ENCODE measurements around the gene EXD3. TPM values are rescaled to one million over a fixed set of nuclear protein-coding genes. Genes with fewer than 3 reads are reported as not detected.
"Not testable (repeated sequence)": the region's sequence is repeated elsewhere in the genome, so short reads cannot be mapped to it uniquely, and the experiment has no call there.

Gene EXD3
- total and polyA plus RNA-seq, 5 donors, result 7.9 to 14.6 (median 12.6) TPM

GRCh38 chr9:137264067-137264466 lies 158.9 kb downstream of the EXD3 start:
- no peak overlapping the region for H3K27ac ChIP-seq (ENCODE audit: low read length)
- no peak for ATAC-seq
- DNase-seq, result no peak
- no peak overlapping the region for H3K4me3 ChIP-seq (ENCODE audit: low read length)
- no peaks in the 10 kb centered on the region for H3K27me3 ChIP-seq (ENCODE audit: control insufficient read depth, insufficient read depth)
- H3K4me1 ChIP-seq (ENCODE audit: control insufficient read depth, insufficient read depth, low read length), result peaks cover 4% of the 10 kb centered on the region
- H3K9me3 ChIP-seq (ENCODE audit: control insufficient read depth, low read length), result no peaks in the 10 kb centered on the region
- WGBS, result 94% methylated on average over 22 of the region's 22 CpGs
- intact Hi-C loops (cut with DNase I), result no loop called here

DNA sequence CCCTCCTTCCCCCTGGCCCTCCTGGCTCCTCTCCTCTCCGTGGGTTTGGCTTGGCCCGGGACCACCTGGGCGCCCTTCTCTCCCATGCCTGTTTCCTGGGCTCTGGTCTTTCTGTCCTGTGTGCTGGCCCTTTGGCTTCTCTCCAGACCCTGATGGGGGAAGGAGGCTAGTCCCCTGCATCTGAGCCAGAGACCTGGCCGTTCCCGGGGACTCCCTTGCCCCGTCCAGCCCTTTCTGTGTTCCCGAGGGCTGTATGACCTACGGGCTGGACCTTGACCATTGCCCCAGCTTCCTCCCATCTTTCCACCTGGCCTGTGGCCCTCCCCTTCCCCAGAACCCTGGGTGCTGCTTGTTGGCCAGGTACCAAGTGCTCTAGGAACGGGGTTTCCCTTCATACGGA lies 159.5 kb downstream of the EXD3 start:
- WGBS, result 86% methylated on average over 10 of the region's 10 CpGs
- DNase-seq (peak in 1 of 3 donors; percentile 16), ATAC-seq (no peak)
- intact Hi-C loops (cut with DNase I), result no loop called here
- Histone ChIP-seq H3K4me1 (ENCODE audit: control insufficient read depth, insufficient read depth, low read length) (no peaks in the 10 kb centered on the region), H3K27ac (ENCODE audit: low read length) (no peak overlapping the region), H3K9me3 (ENCODE audit: control insufficient read depth, low read length) (no peaks in the 10 kb centered on the region), H3K27me3 (ENCODE audit: control insufficient read depth, insufficient read depth) (no peaks in the 10 kb centered on the region), H3K4me3 (ENCODE audit: low read length) (no peak overlapping the region)

GRCh38 chr9:137262909-137263285 lies 160.1 kb downstream of the EXD3 start:
- ATAC-seq (peak in 1 of 2 donors; percentile 14), DNase-seq (peak in 2 of 3 donors; percentile 16 to 64)
- Histone ChIP-seq H3K4me1 (ENCODE audit: control insufficient read depth, insufficient read depth, low read length) (no peaks in the 10 kb centered on the region), H3K9me3 (ENCODE audit: control insufficient read depth, low read length) (no peaks in the 10 kb centered on the region), H3K27me3 (ENCODE audit: control insufficient read depth, insufficient read depth) (no peaks in the 10 kb centered on the region), H3K27ac (ENCODE audit: low read length) (no peak overlapping the region), H3K4me3 (ENCODE audit: low read length) (no peak overlapping the region)
- WGBS, result 94% methylated on average over 24 of the region's 24 CpGs
- intact Hi-C loops (cut with DNase I), result no loop called here

GRCh38 chr9:137262173-137262908 lies 160.6 kb downstream of the EXD3 start:
- H3K27me3 ChIP-seq (ENCODE audit: control insufficient read depth, insufficient read depth); intact Hi-C loops (cut with DNase I); H3K4me3 ChIP-seq (ENCODE audit: low read length); ATAC-seq; H3K9me3 ChIP-seq (ENCODE audit: control insufficient read depth, low read length); H3K27ac ChIP-seq (ENCODE audit: low read length); H3K4me1 ChIP-seq (ENCODE audit: control insufficient read depth, insufficient read depth, low read length): not testable (repeated sequence)
- WGBS, result 34% methylated on average over 15 of the region's 15 CpGs
- DNase-seq, result peak in 2 of 3 donors; percentile 45 to 69

Small RNA genes lying within 50 kb of the gene (microRNA-seq; reads per million reads assigned to microRNA genes)
- gene MIR7114, result 0 reads per million in 2 donors

Other genes starting within 250 kb of the EXD3 start
- gene ANAPC2, start 234.6 kb downstream of the EXD3 start, total RNA-seq, result 10 to 100 TPM; 31.9 to 45.7 (median 37.4) TPM
- gene ANAPC2, start 234.6 kb downstream of the EXD3 start, polyA plus RNA-seq, result 26.6 TPM
- 10 to 100 TPM; 43.2 to 57.8 (median 48.3) TPM for gene SSNA1, start 234.5 kb downstream of the EXD3 start, total RNA-seq
- 86.4 TPM for gene SSNA1, start 234.5 kb downstream of the EXD3 start, polyA plus RNA-seq
- gene TPRN, start 222.4 kb downstream of the EXD3 start, total RNA-seq, result 10 to 100 TPM in 1 of 4 donors, 1 to 10 TPM in 3; 5.4 to 13.9 (median 8.9) TPM
- gene TPRN, start 222.4 kb downstream of the EXD3 start, polyA plus RNA-seq, result 4.8 TPM
- 10 to 100 TPM; 28.9 to 41.3 (median 39.9) TPM for gene TMEM203, start 217.5 kb downstream of the EXD3 start, total RNA-seq
- 47.5 TPM for gene TMEM203, start 217.5 kb downstream of the EXD3 start, polyA plus RNA-seq
- gene NDOR1, start 217.5 kb downstream of the EXD3 start, total RNA-seq, result 1 to 10 TPM; 5.1 to 7.9 (median 5.9) TPM
- gene NDOR1, start 217.5 kb downstream of the EXD3 start, polyA plus RNA-seq, result 5.2 TPM
- 10 to 100 TPM; 17.7 to 25.9 (median 23.7) TPM for gene RNF208, start 200.9 kb downstream of the EXD3 start, total RNA-seq
- 36.0 TPM for gene RNF208, start 200.9 kb downstream of the EXD3 start, polyA plus RNA-seq
- gene CYSRT1, start 198.0 kb downstream of the EXD3 start, total RNA-seq, result under 1 TPM in 1 of 4 donors, not detected in 3; 0.17 TPM
- 0.32 TPM for gene CYSRT1, start 198.0 kb downstream of the EXD3 start, polyA plus RNA-seq
- not detected for gene RNF224, start 195.7 kb downstream of the EXD3 start, total RNA-seq
- gene RNF224, start 195.7 kb downstream of the EXD3 start, polyA plus RNA-seq, result 0.09 TPM
- not detected for gene SLC34A3, start 192.3 kb downstream of the EXD3 start, total RNA-seq
- gene SLC34A3, start 192.3 kb downstream of the EXD3 start, polyA plus RNA-seq, result not detected
- 100 to 1,000 TPM; 203 to 461 (median 332) TPM for gene TUBB4B, start 181.9 kb downstream of the EXD3 start, total RNA-seq
- 591 TPM for gene TUBB4B, start 181.9 kb downstream of the EXD3 start, polyA plus RNA-seq
- under 1 TPM in 3 of 4 donors, not detected in 1; 0.31 to 0.46 (median 0.32) TPM for gene STPG3, start 171.9 kb downstream of the EXD3 start, total RNA-seq
- 0.23 TPM for gene STPG3, start 171.9 kb downstream of the EXD3 start, polyA plus RNA-seq
- 10 to 100 TPM; 34.8 to 38.6 (median 37.1) TPM for gene NELFB, start 167.8 kb downstream of the EXD3 start, total RNA-seq
- 33.8 TPM for gene NELFB, start 167.8 kb downstream of the EXD3 start, polyA plus RNA-seq
- 10 to 100 TPM; 10.9 to 17.2 (median 13.1) TPM for gene TOR4A, start 145.4 kb downstream of the EXD3 start, total RNA-seq
- 6.2 TPM for gene TOR4A, start 145.4 kb downstream of the EXD3 start, polyA plus RNA-seq
- 10 to 100 TPM in 1 of 4 donors, 1 to 10 TPM in 3; 4.5 to 14.5 (median 7.9) TPM for gene NRARP, start 120.9 kb downstream of the EXD3 start, total RNA-seq
- 4.2 TPM for gene NRARP, start 120.9 kb downstream of the EXD3 start, polyA plus RNA-seq
- gene NOXA1, start 231 bp upstream of the EXD3 start, total RNA-seq, result 1 to 10 TPM; 3.1 to 7.5 (median 4.5) TPM
- 4.3 TPM for gene NOXA1, start 231 bp upstream of the EXD3 start, polyA plus RNA-seq
- gene ENTPD8, start 18.2 kb upstream of the EXD3 start, total RNA-seq, result not detected
- not detected for gene ENTPD8, start 18.2 kb upstream of the EXD3 start, polyA plus RNA-seq
- 10 to 100 TPM; 12.4 to 21.5 (median 18.6) TPM for gene NSMF, start 36.2 kb upstream of the EXD3 start, total RNA-seq
- gene NSMF, start 36.2 kb upstream of the EXD3 start, polyA plus RNA-seq, result 25.5 TPM
- 10 to 100 TPM in 1 of 4 donors, 1 to 10 TPM in 3; 7.4 to 13.0 (median 7.6) TPM for gene PNPLA7, start 127.2 kb upstream of the EXD3 start, total RNA-seq
- gene PNPLA7, start 127.2 kb upstream of the EXD3 start, polyA plus RNA-seq, result 5.5 TPM
- 100 to 1,000 TPM; 149 to 194 (median 185) TPM for gene MRPL41, start 128.7 kb upstream of the EXD3 start, total RNA-seq
- gene MRPL41, start 128.7 kb upstream of the EXD3 start, polyA plus RNA-seq, result 460 TPM
- 10 to 100 TPM; 17.8 to 28.1 (median 21.1) TPM for gene DPH7, start 155.8 kb upstream of the EXD3 start, total RNA-seq
- 20.5 TPM for gene DPH7, start 155.8 kb upstream of the EXD3 start, polyA plus RNA-seq
- gene ZMYND19, start 167.3 kb upstream of the EXD3 start, total RNA-seq, result 1 to 10 TPM; 7.6 to 9.4 (median 9.0) TPM
- 9.5 TPM for gene ZMYND19, start 167.3 kb upstream of the EXD3 start, polyA plus RNA-seq
- gene ARRDC1, start 182.5 kb upstream of the EXD3 start, total RNA-seq, result 10 to 100 TPM; 13.7 to 24.3 (median 20.2) TPM
- 38.7 TPM for gene ARRDC1, start 182.5 kb upstream of the EXD3 start, polyA plus RNA-seq
- gene EHMT1, start 195.8 kb upstream of the EXD3 start, total RNA-seq, result 10 to 100 TPM; 34.8 to 38.6 (median 37.1) TPM
- 23.3 TPM for gene EHMT1, start 195.8 kb upstream of the EXD3 start, polyA plus RNA-seq

All from right cardiac atrium (tissue), 5 donors.